Bronchial epithelial cell (primary cell): ENCODE results near the gene SCT. TPM values are rescaled to one million over a fixed set of nuclear protein-coding genes. Genes with fewer than 3 reads are reported as not detected.

ENCODE experiments used
- DNase-seq: peaks from one replicate; pipeline ENCODE4 v3.0.0-alpha.2; 2010; ENCODE audit warnings: low read depth
- FAIRE-seq: peaks from 2 replicates; lab custom pipeline; 2011; peaks lifted over from hg19 to GRCh38; lab: Jason Lieb, UNC
- H3K27me3 ChIP-seq: 2 replicates; pipeline ENCODE4 v1.5.1; 2011; ENCODE audit warnings: low read length; ENCODE audit not compliant: control insufficient read depth, insufficient read depth
- H3K36me3 ChIP-seq: 2 replicates; pipeline ENCODE4 v1.5.1; 2011; ENCODE audit warnings: low read length; ENCODE audit not compliant: control insufficient read depth, insufficient read depth
- H3K4me3 ChIP-seq: 2 replicates; pipeline ENCODE4 v1.5.1; 2011; ENCODE audit warnings: mild to moderate bottlenecking, low read depth, low read length, control low read depth
- total RNA-seq: library from RNA; depleted of rRNA; stranded (reverse); fragments of >200 nt; gene quantifications from 2 replicates; pipeline ENCODE4 v1.2.1, GENCODE V29; 2014
- TF ChIP-seq, protein P1 (sequence below): IDR thresholded peaks from 2 replicates; pipeline ENCODE4 v1.5.1; 2011; ENCODE audit warnings: mild to moderate bottlenecking, moderate library complexity, low read length, control low read depth, inconsistent platforms; ENCODE audit not compliant: insufficient read depth, severe bottlenecking

The SCT gene
- total RNA-seq, 1 donor from 2014 or later = not detected

DNA sequence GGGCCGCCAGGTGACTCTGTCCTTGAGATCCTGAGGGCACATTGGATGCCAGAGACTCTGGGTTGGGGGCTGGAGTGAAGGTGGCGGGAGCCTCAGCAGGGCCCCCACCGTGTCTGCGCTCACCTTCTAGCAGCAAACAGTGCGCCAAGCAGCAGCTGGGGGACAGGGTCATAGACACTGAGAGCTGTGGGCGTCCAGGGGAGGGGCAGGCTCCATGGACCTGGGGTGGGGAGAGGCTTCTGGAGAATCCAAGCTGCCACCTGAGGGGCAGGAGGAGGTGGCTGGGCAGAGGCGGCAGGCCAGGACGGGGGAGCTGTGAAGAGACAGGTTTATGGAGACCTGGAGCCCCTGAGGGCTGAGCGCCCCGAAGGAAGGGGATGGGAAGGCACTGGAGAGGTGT, 42.7 kb downstream of the SCT start:
- TF ChIP-seq, protein P1, sequence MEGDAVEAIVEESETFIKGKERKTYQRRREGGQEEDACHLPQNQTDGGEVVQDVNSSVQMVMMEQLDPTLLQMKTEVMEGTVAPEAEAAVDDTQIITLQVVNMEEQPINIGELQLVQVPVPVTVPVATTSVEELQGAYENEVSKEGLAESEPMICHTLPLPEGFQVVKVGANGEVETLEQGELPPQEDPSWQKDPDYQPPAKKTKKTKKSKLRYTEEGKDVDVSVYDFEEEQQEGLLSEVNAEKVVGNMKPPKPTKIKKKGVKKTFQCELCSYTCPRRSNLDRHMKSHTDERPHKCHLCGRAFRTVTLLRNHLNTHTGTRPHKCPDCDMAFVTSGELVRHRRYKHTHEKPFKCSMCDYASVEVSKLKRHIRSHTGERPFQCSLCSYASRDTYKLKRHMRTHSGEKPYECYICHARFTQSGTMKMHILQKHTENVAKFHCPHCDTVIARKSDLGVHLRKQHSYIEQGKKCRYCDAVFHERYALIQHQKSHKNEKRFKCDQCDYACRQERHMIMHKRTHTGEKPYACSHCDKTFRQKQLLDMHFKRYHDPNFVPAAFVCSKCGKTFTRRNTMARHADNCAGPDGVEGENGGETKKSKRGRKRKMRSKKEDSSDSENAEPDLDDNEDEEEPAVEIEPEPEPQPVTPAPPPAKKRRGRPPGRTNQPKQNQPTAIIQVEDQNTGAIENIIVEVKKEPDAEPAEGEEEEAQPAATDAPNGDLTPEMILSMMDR = no peak
- DNase-seq = no peak
- no peak for FAIRE-seq
- H3K4me3 ChIP-seq = no peak overlapping the region
- H3K27me3 ChIP-seq = no peaks in the 10 kb centered on the region
- peaks cover 30% of the 10 kb centered on the region for H3K36me3 ChIP-seq

DNA sequence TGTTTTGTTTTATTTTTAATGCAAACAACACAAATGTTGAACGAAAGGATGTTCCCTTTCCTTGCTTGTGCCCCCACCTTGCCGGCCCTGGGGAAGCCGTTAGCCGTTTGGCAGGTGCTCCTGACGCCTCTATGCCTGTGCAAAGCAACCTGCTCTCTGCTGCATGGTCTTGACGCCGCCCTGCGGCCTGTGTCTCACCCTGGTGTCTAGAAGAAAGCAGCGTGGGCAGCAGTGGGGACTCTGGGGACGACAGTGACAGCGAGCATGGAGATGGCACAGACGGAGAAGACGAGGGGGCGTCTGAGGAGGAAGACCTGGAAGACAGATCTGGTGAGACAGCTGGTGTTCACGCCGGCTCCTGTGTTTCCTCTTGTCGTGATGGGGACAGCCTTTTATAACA, 45.2 kb downstream of the SCT start:
- FAIRE-seq = no peak
- no peak overlapping the region for H3K4me3 ChIP-seq
- H3K27me3 ChIP-seq = no peaks in the 10 kb centered on the region
- H3K36me3 ChIP-seq = peaks cover 20% of the 10 kb centered on the region
- TF ChIP-seq, protein P1 = no peak
- DNase-seq = no peak

DNA sequence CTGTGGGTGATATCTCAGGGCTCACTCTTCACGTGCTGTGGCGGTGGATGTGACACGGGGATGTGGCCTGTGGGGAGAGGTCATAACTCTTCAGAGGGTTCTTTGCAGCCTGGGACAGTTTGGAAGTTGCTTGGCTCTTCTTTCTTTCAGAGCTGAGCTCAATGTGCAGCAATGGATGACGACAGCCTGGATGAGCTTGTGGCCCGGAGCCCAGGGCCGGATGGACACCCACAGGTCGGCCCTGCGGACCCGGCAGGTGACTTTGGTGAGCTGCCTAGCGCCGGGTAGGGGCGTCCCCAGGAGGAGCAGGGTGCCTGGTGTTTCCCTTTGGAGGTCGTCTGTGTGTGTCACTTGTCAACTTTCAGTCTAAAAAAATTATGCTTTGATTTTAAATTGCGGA, 45.6 kb downstream of the SCT start:
- TF ChIP-seq, protein P1 = no peak
- no peak for DNase-seq
- Histone ChIP-seq H3K4me3 (no peak overlapping the region), H3K27me3 (no peaks in the 10 kb centered on the region), H3K36me3 (peaks cover 16% of the 10 kb centered on the region)
- FAIRE-seq = no peak

DNA sequence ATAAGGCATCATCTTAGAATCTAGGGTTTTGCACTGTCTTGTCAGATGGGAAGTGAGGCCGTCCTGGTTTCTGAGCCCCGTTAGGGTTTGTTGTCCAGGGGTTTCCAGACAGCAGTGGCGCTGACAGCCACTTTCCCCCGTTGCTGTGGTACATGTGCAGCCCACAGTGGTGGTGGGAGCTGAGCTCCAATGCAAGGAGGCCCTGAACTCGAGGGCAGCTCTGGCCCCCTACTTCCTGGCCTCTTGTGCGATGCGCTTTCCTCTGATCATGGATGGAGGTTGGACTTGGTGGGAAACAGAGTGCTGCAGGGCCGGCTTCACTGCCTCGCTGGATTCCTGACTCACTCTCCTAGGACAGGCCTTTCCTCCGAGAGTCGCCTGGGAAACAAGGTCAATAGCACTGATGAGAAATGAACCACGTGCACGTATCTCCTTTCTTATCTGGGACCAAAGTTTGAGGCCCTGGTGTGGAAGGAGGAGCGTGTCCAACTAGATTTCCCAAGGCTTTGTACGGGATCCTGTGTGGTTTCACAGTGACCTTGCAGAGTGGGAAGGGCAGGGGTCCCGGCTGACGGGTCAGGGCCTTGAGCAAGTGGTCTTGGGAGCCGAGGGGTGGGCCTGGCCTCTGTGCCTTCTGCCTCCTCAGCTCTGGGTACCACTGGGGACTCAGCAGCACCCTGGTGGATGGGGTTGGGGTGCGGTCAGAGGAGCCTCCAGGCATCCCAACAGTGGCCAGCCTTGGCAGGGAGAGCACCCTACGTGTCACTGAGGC, 47.0 kb downstream of the SCT start:
- H3K4me3 ChIP-seq = no peak overlapping the region
- H3K27me3 ChIP-seq = no peaks in the 10 kb centered on the region
- DNase-seq (no peak), FAIRE-seq (peak; percentile 60)
- H3K36me3 ChIP-seq = peaks cover 14% of the 10 kb centered on the region
- TF ChIP-seq, protein P1 = no peak

DNA sequence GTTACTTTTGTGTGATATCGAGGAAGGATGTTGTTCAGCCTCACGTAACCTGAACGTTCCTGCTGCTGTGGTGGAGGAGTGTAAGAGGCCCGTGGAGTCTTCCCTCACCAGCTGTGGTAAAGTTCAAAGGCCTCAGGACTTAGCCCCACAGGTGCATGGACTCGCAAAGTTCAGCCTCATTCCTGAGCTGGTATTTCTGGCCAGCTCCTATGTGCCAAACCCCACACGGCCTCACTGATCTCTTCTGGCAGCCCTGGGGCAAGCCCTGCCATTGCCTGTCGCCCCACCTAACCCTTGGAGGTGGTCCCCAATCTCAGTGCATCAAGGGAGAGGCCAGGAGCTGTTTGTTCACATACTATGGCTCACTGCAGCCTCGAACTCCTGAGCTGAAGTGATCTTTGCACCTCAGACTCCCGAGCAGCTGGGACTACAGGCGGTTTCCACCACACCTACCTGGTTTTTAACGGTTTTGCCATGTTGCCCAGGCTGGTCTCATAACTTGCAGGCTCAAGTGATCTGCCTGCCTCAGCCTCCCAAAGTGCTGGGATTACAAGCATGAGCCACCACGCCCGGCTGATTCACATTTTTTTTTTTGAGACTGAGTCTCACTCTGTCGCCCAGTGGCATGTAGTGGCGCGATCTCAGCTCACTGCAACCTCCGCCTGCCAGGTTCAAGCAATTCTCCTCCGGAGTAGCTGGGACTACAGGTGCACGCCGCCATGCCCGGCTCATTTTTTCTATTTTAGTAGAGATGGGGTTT, 48.5 kb downstream of the SCT start:
- H3K4me3 ChIP-seq = no peak overlapping the region

More for the DNA sequence above, 48.5 kb downstream of the SCT start:
- no peak for FAIRE-seq
- peak; percentile 65 for DNase-seq
- TF ChIP-seq, protein P1 = no peak
- Histone ChIP-seq H3K36me3 (peaks cover 7% of the 10 kb centered on the region), H3K27me3 (no peaks in the 10 kb centered on the region)
